ENCODE data around the gene GMPR2.

The GMPR2 gene

DNA sequence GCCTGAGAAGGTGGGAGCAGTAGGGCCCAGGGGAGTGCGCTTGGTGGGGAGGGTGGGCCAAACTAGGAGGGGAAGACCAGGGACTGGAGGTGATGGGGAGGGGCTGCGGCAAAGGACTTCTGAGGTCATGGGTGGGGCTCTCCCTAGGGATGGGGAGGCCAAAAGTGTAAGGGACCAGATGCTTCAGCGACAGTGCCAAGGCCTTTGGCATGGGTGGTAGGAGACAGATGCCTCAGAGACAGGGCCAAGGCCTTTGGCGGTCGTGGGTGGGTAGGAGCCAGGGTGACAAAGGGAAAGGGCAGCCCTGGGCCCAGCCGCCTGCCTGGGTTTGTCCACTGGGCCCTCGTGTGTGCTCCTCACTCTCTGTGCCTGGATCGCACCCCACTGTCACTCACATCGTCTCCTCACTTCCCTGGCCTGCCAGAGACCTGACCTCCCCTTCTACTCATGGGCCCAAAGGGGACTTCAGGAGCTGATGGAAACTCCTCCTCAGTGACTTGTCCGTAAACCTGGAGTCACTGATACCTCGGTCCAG is 51.8 kb downstream of the GMPR2 start:
- TF ChIP-seq, protein P1, sequence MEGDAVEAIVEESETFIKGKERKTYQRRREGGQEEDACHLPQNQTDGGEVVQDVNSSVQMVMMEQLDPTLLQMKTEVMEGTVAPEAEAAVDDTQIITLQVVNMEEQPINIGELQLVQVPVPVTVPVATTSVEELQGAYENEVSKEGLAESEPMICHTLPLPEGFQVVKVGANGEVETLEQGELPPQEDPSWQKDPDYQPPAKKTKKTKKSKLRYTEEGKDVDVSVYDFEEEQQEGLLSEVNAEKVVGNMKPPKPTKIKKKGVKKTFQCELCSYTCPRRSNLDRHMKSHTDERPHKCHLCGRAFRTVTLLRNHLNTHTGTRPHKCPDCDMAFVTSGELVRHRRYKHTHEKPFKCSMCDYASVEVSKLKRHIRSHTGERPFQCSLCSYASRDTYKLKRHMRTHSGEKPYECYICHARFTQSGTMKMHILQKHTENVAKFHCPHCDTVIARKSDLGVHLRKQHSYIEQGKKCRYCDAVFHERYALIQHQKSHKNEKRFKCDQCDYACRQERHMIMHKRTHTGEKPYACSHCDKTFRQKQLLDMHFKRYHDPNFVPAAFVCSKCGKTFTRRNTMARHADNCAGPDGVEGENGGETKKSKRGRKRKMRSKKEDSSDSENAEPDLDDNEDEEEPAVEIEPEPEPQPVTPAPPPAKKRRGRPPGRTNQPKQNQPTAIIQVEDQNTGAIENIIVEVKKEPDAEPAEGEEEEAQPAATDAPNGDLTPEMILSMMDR (IDR thresholded peaks at IDR 0.05; ENCODE audit: low read depth, low read length), result no peak
- no peak for TF ChIP-seq EZH2phosphoT487 (IDR thresholded peaks at IDR 0.05; ENCODE audit: low read depth)
- Histone ChIP-seq H3K9ac (ENCODE audit: low read length) (no peak overlapping the region), H3K9me3 (ENCODE audit: insufficient read depth, low read length) (no peaks in the 10 kb centered on the region), H3K27ac (ENCODE audit: low read length) (no peak overlapping the region), H3K4me2 (ENCODE audit: low read length) (no peak overlapping the region), H3K27me3 (ENCODE audit: low read depth, low read length) (peaks cover 7% of the 10 kb centered on the region), H3K79me2 (ENCODE audit: low read length) (no peaks in the 10 kb centered on the region), H3K4me3 (ENCODE audit: low read length) (no peak overlapping the region), H3K36me3 (replicated peaks; ENCODE audit: low read depth, low read length) (no peaks in the 10 kb centered on the region), H4K20me1 (ENCODE audit: insufficient read depth, low read length) (peaks cover 4% of the 10 kb centered on the region; the same call in 1 of the 2 replicates), H3K4me1 (ENCODE audit: low read length) (peaks cover 13% of the 10 kb centered on the region), H2AFZ (ENCODE audit: low read depth, low read length) (no peak overlapping the region)

DNA sequence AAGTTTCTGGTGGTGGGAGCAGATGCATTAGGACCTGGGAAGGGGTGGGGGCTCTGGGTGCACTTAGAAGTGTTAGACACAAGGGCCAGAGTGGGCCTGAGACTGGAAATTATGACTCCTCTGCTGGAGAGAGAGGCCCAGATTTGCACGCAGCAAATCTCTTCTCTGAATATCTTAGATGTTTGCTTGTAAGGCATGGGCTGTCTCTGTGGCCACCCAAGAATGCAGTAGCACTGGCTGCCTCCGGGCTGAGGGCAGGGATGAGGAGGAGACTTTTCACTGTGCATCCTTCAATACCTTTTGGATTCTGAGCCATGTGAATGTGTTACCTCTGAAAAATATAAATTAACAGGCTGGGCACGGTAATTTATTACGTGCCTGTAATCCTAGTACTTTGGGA is 52.6 kb downstream of the GMPR2 start:
- Histone ChIP-seq H3K27ac (ENCODE audit: low read length) (no peak overlapping the region), H3K36me3 (replicated peaks; ENCODE audit: low read depth, low read length) (peaks cover 4% of the 10 kb centered on the region), H3K9ac (ENCODE audit: low read length) (no peak overlapping the region), H3K4me1 (ENCODE audit: low read length) (peaks cover 13% of the 10 kb centered on the region), H4K20me1 (ENCODE audit: insufficient read depth, low read length) (peaks cover 10% of the 10 kb centered on the region), H3K9me3 (ENCODE audit: insufficient read depth, low read length) (no peaks in the 10 kb centered on the region), H3K27me3 (ENCODE audit: low read depth, low read length) (peaks cover 7% of the 10 kb centered on the region), H3K4me2 (ENCODE audit: low read length) (no peak overlapping the region), H2AFZ (ENCODE audit: low read depth, low read length) (no peak overlapping the region), H3K79me2 (ENCODE audit: low read length) (no peaks in the 10 kb centered on the region), H3K4me3 (ENCODE audit: low read length) (no peak overlapping the region)
- no peak for TF ChIP-seq EZH2phosphoT487 (IDR thresholded peaks at IDR 0.05; ENCODE audit: low read depth)
- TF ChIP-seq, protein P1 (IDR thresholded peaks at IDR 0.05; ENCODE audit: low read depth, low read length), result no peak

DNA sequence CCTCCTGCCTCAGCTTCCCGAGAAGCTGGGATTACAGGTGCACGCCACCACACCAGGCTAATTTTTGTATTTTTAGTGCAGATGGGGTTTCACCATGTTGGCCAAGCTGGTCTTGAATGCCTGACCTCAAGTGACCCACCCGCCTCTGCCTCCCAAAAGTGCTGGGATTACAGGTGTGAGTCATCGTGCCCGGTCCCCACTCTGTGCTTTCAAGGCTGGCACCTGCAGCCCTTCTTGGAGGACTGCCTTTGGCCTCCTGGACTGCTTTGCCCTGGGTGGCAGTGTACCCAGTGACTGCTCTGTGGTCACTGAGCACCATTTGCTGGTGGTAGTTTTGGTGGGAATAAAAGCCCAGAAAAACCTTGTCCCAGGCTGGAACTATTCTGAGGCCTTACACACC is 54.3 kb downstream of the GMPR2 start:
- peaks cover 29% of the 10 kb centered on the region for H3K4me1 ChIP-seq (ENCODE audit: low read length)
- H3K79me2 ChIP-seq (ENCODE audit: low read length), result no peaks in the 10 kb centered on the region
- no peak for TF ChIP-seq EZH2phosphoT487 (IDR thresholded peaks at IDR 0.05; ENCODE audit: low read depth)
- TF ChIP-seq, protein P1 (IDR thresholded peaks at IDR 0.05; ENCODE audit: low read depth, low read length), result no peak
- peaks cover 24% of the 10 kb centered on the region for H4K20me1 ChIP-seq (ENCODE audit: insufficient read depth, low read length)
- H2AFZ ChIP-seq (ENCODE audit: low read depth, low read length), result no peak overlapping the region
- peaks cover 13% of the 10 kb centered on the region for H3K27me3 ChIP-seq (ENCODE audit: low read depth, low read length)
- H3K4me3 ChIP-seq (ENCODE audit: low read length), result no peak overlapping the region
- H3K36me3 ChIP-seq (replicated peaks; ENCODE audit: low read depth, low read length), result peaks cover 10% of the 10 kb centered on the region
- no peaks in the 10 kb centered on the region for H3K9me3 ChIP-seq (ENCODE audit: insufficient read depth, low read length)
- no peak overlapping the region for H3K27ac ChIP-seq (ENCODE audit: low read length)
- H3K9ac ChIP-seq (ENCODE audit: low read length), result no peak overlapping the region
- H3K4me2 ChIP-seq (ENCODE audit: low read length), result no peak overlapping the region

All from OCI-LY3 (cell line).